ENCODE data around the gene CCDC102A.
"Not testable (repeated sequence)": the region's sequence is repeated elsewhere in the genome, so short reads cannot be mapped to it uniquely, and the experiment has no call there.

Gene CCDC102A

DNA sequence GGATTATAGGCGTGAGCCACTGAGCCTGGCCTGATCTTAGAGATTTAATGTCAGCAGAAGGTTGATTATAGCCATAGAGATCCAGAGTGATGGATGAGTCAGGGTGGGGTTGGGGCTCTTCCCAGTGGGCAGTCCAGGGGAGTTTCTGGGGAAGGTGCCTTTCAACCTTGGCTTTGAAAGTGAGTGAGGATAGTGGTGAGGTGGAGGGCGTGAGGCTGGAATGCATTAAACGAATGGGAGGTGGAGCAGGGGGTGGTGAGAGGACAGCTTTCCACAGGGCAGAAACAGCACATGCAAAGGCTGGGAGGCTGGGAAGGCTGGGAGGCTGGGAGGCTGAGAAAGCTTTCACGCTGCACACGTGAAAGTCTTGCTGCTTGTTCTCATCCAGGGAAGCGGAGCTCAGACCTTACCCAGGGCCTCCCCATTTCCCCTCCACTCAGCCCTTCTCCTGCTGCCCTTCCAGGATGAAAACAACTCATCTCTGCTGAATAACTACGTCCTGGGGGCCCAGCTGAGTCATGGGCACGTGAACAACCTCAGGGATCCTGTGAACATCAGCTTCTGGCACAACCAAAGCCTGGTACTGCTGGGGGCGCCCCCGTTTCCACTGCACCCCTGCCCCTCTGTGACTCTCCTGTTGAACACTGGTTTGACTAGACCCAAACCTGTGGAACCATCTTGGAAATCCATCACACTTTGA, 28.4 kb upstream of the CCDC102A start:
- no peak for DNase-seq

- no peak for DNase-seq
Measured at GRCh38 chr16:57563761-57564160, 27.4 kb upstream of the CCDC102A start.

GRCh38 chr16:57563487-57563750, 27.0 kb upstream of the CCDC102A start:
- no peak for DNase-seq

DNA sequence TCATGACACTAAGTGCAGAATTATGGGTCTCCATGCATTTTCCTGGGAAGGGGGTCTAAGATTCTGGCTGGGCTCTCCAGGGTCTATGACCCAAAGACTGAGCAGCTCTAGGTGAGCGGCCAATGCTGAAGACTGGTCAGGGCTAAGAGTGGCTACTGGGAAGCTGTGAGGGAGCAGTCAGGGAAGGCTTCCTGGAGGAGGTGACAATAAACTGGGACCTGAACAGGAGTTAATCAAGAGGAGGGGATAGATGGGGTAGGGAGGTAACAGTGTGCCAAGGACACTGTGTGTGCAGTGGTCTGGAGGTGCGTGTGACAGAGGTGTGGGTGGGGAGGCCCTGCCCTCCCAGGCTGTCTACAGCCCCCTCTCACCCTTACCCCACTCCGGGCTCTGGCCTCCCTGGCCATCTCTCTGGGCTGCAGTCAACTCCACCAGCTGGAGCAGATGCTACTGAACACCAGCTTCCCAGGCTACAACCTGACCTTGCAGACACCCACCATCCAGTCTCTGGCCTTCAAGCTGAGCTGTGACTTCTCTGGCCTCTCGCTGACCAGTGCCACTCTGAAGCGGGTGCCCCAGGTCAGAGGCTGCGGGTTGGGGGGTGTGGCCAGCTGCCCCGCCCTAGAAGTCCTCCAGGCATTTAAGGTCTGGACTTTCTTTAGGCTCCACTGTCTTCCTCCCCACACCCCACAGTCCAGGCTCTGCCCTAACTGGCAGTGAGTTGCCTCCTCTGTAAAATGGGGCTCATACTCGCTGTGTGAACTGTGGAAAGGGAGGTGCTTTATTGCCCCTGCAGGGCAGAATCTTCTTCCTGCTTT, 26.5 kb upstream of the CCDC102A start:
- DNase-seq = no peak

- DNase-seq = no peak
Measured at GRCh38 chr16:57562066-57562465, 25.7 kb upstream of the CCDC102A start.

DNA sequence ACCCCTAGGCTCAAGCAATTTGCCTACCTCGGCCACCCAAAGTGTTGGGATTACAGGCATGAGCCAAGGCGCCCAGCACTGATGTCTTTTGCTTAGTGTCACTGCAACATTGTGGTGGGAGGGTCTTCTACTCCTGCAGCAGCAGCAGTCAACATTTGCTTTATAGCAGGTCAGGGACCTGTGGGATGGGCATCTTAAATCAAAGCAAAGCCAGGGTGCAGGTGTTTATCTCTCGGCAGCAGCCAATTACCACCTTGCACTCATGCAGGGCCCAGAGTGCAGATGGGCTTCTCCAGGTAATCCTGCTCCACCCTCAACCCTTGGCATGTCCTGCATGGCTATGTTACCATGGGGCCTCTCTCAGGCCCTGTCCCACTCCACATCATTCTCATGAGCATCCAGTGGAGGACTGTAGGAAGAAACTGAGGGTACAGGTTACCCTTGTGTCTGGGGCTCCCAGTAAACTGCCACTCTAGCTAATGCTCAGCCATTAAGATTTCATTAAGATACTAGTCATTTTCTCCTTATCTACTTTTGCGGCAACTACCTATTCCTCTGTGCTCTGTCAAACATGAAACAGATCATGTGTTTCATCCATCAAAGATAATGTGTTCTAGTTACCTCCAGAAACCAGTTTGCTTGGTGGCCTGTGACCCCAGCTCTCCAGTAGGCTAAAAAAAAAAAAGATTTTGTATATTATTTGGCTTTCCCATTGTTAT, 22.9 kb upstream of the CCDC102A start:
- no peak for DNase-seq

- DNase-seq = no peak
Measured at GRCh38 chr16:57556941-57557541, 20.7 kb upstream of the CCDC102A start.

- no peak for DNase-seq
Measured at GRCh38 chr16:57555831-57556230, 19.5 kb upstream of the CCDC102A start.

- no peak for DNase-seq
Measured at GRCh38 chr16:57551057-57551456, 14.7 kb upstream of the CCDC102A start.

- DNase-seq = no peak
Measured at GRCh38 chr16:57549730-57550129, 13.4 kb upstream of the CCDC102A start.

- DNase-seq = no peak
Measured at GRCh38 chr16:57548408-57548807, 12.0 kb upstream of the CCDC102A start.

DNA sequence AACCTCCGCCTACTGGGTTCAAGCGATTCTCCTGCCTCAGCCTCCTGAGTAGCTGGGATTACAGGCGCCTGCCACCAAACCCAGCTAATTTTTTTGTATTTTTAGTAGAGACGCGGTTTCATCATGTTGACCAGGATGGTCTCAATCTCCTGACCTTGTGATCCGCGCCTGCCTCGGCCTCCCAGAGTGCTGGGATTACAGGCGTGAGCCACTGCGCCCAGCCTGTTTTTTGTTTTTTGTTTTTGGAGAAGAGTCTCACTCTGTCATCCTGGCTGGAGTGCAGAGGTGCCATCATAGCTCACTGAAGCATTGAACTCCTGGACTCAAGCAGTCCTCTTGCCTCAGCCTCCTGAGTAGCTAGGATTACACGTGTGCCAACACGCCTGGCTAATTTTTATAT, 11.2 kb upstream of the CCDC102A start:
- DNase-seq = not testable (repeated sequence)

DNA sequence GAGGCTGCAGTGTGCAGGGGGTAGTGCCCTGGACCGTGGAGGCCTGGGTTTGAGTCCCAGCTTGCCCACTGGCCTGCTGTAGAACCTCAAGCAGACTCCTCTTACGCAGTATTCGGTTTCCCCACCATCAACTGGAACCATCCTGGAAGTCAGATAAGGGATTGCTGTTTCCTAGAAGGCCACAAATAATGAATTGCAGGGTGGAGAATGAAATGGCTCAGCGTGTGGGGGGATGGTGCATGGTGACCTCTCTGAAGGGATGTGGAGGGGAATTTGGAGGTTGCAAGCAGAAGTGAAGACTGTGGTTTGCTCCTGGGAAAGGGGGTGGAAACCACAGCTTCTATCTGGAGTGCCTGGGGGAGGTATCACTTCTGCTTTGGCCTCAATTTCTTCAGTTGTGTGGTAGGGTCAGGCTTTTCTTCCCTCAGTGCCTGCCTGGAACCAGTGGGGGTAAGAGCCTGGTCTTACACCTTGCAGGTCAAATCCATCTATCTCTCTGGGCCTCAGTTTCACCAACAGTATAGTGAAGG, 7.8 kb upstream of the CCDC102A start:
- DNase-seq = no peak

DNA sequence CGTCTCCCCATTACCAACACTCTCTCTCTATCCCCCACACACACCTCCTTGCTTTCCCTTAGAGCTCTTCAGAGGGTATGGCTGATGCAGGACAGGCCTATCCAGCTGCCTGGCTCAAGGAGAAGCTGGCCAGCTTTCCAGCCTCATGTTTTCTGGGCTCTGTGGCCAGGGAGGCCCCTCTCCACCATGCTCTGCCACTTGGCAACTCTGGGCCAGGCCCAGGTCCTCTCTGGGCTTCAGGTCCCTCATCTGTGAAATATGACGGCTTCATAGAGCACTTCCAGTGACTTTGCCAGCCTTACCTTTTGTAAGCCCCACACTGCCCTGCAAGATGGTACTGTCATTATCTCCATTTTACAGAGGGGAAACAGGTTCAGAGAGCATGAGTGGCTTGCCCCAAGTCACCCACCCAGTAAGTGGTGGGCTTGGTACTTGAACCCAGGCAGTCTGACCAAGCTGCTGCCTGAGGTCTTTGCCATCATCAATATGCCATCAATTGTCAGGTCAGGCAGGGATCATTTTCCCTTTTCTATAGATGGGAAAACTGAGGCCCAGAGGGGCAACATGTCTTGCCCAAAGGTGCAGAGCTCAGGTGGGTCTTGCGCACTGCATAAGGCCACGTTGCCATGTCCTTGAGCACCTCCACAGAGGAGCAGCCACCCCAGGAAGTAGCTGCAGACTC, 5.5 kb upstream of the CCDC102A start:
- DNase-seq = no peak

GRCh38 chr16:57540906-57541753, 4.8 kb upstream of the CCDC102A start:
- DNase-seq = no peak

- DNase-seq = no peak
Measured at GRCh38 chr16:57540387-57540786, 4.0 kb upstream of the CCDC102A start.

DNA sequence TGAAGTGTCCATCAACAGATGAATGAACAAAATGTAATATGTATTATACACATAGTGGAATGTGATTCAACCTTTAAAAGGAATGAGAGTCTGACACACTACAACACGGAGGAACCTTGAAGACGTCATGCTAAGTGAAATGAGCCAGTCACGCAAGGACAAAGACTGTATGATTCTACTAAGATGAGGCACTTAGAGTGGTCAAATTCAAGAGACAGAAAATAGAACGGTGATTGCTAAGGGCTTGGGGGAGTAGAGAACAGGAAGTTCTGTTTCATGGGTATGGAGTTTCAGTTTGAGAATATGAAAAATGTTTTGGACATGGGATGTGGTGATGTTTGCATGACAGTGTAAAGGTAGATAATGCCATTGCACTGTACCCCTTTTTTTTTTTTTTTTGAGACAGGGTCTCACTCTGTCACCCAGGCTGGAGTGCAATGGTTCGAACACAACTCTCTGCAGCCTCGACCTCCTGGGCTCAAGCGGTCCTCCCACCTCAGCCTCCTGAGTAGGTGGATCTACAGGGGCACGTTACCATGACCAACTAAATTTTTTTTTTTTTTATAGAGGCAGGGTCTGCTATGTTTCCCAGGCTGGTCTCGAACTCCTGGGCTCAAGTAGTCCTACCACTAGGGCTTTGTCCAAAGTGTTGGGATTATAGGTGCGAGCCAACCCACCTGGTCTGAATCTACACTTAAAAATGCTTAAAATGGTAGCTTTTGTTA, 2.9 kb upstream of the CCDC102A start:
- DNase-seq = no peak

DNA sequence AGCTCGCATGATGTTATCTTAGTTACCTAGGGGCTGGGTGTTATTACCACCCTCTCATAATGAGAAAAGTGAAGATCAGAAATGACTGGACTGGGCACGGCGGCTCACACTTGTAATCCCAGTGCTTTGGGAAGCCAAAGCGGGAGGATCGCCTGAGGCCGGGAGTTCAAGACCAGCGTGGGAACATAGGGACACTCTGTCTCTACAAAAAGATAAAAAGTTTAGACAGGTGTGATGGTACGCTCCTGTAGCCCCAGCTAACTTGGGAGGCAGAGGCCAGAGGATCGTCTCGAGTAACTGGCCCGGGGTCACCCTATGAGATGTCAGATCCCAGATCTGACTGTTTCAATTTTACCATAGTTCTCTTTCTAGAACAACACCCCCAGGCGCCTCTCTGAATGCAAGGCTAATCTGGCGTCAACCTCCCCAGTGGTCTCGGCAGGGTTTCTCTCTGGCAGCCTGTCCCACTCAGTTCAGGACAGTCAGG, 1.9 kb upstream of the CCDC102A start:
- no peak for DNase-seq

DNA sequence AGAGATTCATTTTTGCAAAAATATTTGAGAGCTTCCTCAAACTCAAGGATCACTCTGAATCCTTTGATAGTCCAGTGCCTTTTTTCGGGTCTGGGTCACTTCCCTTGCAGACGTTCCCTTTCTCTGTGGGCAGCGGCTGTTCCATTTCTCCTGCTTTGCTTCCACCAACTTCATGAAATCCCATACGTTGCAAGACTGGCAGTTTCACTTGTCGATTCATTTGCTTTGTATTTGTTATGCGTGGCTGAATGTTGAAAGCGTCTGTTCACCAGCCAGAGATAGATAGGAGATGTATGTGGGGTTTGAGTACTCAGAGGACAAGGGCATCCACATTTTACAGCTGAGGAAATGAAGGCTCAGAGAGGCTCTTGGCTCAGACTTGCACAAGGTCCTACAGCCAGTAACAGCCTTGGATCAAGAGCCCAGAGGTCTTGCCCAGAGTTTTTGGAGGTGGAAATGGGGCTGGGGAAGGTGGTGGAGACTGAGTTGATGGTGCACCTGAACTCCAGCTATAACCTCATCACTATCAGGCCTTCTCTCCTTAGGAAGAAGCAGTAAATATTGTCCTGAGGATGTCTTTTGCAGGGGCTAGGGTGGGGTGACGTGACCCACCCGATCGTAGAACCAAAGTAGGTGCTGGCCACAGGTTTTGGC, 1.3 kb upstream of the CCDC102A start:
- DNase-seq = no peak

DNA sequence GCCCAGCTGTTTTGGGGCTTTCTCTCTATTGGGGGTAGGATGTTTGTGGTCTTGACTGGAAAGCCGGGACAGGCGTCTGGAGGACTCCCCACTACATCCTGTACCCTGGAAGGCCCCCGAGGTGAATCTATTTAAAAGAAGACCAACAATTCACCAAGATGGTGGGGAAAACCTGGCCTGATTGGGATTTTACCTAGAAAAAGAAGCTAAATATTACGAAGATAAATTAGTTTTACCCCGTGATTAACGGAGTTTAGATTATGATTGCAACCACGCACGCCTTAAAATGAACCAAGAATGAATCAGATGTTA, 779 bp upstream of the CCDC102A start:
- DNase-seq = no peak
